ENCODE measurements around the gene PLBD2. TPM values are rescaled to one million over a fixed set of nuclear protein-coding genes. Genes with fewer than 3 reads are reported as not detected.

The PLBD2 gene
- total RNA-seq, 1 donor from 2014 or later: 44.8 TPM

GRCh38 chr12:113359939-113360748 lies 1.8 kb downstream of the PLBD2 start:
- Histone ChIP-seq H3K27ac (no peak overlapping the region), H3K27me3 (ENCODE audit: low read depth) (no peaks in the 10 kb centered on the region), H3K4me3 (peak overlapping the region; percentile 2), H3K4me1 (peaks cover 19% of the 10 kb centered on the region), H3K9me3 (no peaks in the 10 kb centered on the region), H3K36me3 (no peaks in the 10 kb centered on the region)
- DNase-seq (no peak), ATAC-seq (no peak)
- intact Hi-C loops (cut with DNase I): loop anchor here (10.0 kb wide), 1 partner anchor 155 kb away; no protein-coding TSS in a partner anchor
- TF ChIP-seq CTCF (IDR thresholded peaks at IDR 0.05): no peak

GRCh38 chr12:113361574-113362370 lies 3.4 kb downstream of the PLBD2 start:
- Histone ChIP-seq H3K9me3 (no peaks in the 10 kb centered on the region), H3K27me3 (ENCODE audit: low read depth) (no peaks in the 10 kb centered on the region), H3K4me1 (peaks cover 19% of the 10 kb centered on the region), H3K27ac (no peak overlapping the region), H3K36me3 (peaks cover 9% of the 10 kb centered on the region), H3K4me3 (no peak overlapping the region)
- DNase-seq: no peak
- no peak for ATAC-seq
- no peak for TF ChIP-seq CTCF (IDR thresholded peaks at IDR 0.05)
- intact Hi-C loops (cut with DNase I): no loop called here

- Histone ChIP-seq H3K9me3 (no peaks in the 10 kb centered on the region), H3K4me1 (peaks cover 9% of the 10 kb centered on the region), H3K27me3 (ENCODE audit: low read depth) (no peaks in the 10 kb centered on the region), H3K4me3 (no peak overlapping the region), H3K27ac (no peak overlapping the region), H3K36me3 (peaks cover 13% of the 10 kb centered on the region)
- no peak for DNase-seq
- intact Hi-C loops (cut with DNase I): no loop called here
- ATAC-seq: no peak
- TF ChIP-seq CTCF (IDR thresholded peaks at IDR 0.05): no peak
Observed at GRCh38 chr12:113364698-113365097, 6.3 kb downstream of the PLBD2 start.

- H3K27me3 ChIP-seq (ENCODE audit: low read depth): no peaks in the 10 kb centered on the region
- ATAC-seq: no peak
- no peaks in the 10 kb centered on the region for H3K9me3 ChIP-seq
Observed at GRCh38 chr12:113365639-113366395, 7.4 kb downstream of the PLBD2 start.

More at GRCh38 chr12:113365639-113366395, 7.4 kb downstream of the PLBD2 start:
- no peak for DNase-seq
- H3K27ac ChIP-seq: no peak overlapping the region
- H3K4me3 ChIP-seq: no peak overlapping the region
- intact Hi-C loops (cut with DNase I): no loop called here
- H3K36me3 ChIP-seq: peaks cover 16% of the 10 kb centered on the region
- peaks cover 4% of the 10 kb centered on the region for H3K4me1 ChIP-seq
- TF ChIP-seq CTCF (IDR thresholded peaks at IDR 0.05): no peak

Data from lower lobe of right lung (tissue), 2 donors.